NCI-H2196 (cell line): Measurements from ENCODE around the gene CSTB.
A peak's percentile ranks its signal among the peaks of the same experiment; 100 is the strongest.

Source experiments
- DNase-seq: peaks from one replicate; lab custom pipeline; 2025; ENCODE audit not compliant: unreplicated experiment; lab: John Stamatoyannopoulos, UW

The CSTB gene

DNA sequence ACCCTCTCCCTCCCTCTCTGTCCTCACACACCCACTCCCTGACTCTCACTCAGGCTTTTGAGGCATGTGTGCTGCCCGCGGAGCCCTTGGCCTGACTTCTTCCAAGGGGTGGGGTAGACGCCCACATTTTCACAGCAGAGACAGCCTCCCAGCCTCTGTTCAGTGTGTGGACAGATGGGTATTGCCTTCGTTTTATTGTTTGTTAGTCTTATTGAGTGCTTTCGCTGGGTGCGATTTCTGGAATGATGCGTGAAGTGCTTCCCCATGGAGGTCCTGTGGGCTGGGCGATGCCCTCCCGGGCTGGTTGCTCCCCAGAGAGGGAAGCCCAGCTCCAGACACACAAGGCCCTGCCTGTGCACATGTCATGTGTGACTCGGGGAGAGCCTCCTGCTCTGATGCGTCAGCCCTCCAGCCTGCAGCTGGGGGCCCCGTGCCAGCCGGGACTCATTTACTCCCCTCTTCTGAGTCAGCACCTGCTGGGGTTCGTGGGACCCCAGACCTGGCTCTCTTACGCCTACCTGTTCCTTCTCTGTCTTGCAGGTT is 42.5 kb downstream of the CSTB start:
- DNase-seq = no peak

DNA sequence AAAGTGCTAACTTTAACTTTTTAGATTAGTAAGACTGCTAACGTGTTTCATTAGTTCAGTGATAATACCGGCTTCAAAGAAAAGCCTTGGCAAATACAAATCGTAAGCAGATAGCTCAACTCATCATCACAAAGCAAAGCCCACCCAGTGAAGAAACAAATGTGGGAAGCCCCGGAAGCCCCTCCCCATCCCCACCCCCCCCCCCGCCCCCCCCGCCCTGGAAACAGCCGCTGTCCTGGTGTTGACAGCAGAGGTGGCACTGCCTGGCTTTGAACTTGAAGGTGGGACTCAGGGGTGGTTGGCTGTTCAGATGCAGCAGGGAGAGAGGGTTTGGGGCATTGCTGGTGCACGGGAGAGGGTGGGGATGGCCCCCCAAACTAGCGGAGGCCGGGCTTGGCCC is 43.0 kb downstream of the CSTB start:
- no peak for DNase-seq

DNA sequence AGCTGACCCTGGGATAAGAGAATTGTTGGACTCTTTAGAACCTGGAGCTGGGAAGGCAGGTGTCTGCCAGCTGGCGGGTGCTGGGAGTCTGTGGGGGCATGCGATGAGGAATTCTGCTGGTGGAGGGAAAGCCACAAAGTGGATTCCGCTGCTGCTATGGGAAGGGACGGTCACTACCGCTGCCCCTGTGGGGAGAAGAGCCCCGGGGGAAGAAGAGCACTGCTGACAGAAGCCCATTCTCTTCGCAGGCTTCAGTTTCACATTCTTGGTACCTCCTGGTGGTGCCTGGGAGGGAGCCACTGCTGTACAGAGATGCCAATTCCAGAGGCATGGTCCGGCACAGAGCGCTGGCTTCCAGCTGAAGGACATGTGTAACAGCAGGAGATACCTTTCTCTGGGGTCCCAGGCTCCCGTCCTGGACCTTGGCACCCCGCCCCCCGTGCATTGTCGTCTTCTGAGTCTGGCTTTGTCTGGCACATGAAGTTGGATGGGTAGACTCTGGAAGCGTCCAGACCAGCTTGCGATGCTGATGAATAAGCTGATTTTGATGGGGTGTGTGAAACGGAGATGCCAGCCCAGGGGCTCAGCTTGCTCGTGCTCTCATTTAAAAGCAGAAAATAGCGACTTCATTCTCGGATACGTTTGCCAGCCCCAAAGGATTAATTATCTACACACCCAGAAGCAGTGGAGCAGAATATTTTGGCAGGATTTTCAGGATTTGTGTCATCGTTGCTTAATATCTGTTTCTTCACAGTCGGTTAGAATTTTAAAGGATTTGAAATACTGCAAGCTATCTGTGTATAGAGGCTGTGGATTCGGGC is 44.0 kb downstream of the CSTB start:
- no peak for DNase-seq

DNA sequence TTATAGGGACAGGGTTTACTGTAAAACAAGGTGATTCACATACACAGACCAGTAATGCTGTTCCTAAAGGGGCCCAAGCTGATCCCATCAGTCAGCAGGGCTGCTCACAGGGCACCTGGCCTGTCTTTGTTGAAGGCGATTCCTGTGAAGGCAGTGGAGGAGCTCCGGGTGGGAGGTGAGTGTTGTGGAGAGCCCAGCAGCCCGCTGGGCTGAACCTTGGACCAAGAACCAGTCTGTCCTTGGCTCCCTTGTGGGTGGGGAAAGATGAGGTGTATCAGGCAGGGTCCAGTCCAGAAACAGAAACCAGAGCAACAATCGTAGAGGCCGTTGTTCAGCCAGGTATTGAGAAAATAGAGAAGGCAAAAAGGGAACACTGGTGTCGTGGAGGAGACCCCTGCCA is 44.6 kb downstream of the CSTB start:
- DNase-seq = no peak

DNA sequence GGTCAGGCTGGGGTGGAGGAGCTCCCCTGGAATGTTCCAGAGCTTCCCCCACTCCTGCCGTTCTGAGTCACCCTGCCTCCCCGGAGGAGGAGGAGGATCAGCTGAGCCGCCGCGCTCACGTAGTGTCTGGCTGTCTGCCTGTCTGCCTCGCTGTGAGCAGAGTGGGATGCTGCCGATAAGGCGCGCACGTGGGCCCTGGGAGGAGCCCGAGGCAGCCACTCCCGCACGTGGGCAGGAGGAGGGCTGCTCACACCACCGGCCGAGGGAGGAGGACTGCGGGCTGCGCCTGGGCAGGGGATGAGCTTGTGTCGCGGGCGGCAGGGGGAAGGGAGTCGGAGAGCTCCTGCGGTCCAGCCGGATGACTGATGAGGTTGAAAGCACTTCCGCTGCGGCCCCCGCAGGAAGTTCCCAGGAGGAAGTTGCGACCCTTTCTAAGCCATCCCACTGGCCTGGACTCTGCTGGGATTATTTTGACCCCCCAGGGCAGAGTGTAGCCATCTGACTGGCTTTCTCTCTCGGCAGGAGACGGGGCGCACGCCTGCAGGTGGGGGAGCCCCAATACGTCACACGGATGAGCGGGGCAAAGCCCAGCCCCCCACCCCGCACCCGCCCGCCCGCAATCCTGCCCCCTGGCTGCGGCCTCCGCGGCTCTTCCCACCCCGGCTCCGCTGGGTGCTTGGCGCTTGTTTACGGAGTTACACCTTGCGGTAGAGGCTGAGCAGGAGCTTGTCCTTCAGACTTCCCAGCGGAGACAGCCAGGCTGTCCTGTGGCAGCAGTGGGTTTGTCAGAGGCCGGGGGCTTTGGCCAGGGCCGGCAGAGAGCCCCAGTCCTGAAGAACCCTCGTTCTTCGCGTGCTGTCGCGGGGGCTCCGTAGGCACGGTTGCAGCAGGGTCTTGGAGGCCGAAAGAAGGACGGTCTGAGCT is 47.4 kb downstream of the CSTB start:
- DNase-seq = peak; percentile 87

DNA sequence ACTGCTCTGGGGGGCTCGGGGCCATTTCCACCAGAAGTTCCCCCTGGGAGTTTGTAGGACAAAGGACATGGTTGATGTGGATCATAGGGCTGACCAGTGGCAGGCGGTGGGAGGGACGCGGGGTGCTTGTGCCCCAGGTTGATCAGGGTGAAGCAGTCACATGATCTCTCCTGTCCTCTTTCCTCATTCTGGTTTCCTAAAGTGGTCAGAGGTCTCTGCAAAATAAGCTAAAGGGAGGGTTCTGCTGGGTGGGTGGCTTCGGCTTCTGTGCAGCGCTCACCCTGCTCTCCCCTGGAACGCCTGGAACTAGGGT is 48.0 kb downstream of the CSTB start:
- no peak for DNase-seq

DNA sequence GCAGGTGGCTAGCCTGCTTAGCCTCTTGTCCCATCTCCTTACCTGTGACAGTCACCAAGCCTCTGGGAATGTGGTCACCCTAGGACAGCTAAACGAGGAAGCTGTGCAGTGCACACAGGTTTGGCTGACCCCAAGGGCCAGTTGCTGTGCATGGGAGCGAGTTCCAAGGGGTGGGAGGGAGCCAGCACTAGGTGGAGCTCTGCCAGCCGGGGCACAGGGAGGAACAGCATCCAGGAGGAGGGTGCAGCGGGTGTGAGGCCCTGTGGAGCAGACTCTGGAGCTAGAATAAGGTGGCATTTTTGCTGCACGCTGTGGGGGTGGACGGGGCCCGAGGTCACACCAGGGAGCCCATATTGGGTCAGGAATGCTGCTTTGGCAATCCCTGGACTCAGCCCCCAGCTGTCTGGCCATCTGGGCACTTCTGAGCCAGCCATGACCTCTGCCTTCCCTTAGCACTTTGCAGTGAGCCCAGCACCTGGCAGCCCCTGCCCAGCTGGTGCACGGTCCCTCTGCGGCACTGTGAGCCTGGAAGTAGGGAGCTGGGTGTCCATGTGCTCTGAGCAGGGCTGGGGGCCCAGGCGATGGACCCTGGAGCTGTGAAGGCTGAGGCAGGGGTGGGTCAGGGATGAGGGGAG is 48.5 kb downstream of the CSTB start:
- DNase-seq = peak; percentile 57

DNA sequence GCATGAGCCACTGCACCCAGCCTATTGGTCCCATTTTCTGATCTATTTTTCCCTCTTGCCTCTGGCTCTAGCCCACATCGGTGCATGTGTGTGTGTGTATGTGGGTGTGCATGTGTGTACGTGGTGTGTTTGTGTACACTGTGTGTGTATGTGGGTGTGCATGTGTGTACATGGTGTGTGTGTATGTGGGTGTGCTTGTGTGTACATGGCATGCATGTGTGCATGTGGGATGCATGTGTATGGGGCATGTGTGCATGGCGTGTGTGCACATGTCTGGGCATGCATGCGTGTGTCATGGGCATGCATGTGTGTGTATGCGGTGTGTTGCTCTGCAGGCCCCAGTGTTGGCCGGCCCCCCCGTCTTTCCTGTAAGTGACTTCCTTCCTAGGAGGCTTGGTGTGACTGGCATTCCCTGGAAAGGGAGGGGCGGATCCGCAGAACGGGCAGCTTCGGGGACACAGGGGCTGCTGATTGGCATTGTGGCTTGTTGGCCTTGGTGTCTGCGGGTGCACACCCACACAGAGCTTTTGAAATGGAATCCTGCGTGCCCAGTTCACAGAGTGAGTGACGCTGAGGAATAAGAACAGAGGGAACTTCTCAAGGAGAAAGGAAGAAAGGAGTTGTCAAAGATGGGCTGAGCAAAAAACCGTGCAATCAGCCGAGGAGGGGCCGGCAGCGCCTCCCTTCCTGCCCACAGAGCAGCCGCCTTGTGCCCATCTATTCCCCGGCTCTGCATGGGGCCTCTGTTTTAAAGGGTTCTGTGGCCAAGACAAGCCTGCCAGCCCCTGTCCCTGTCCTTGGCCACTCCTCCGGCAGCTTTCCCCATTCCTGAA is 49.2 kb downstream of the CSTB start:
- no peak for DNase-seq
